Measurements from ENCODE around the gene UVRAG.

Gene UVRAG

DNA sequence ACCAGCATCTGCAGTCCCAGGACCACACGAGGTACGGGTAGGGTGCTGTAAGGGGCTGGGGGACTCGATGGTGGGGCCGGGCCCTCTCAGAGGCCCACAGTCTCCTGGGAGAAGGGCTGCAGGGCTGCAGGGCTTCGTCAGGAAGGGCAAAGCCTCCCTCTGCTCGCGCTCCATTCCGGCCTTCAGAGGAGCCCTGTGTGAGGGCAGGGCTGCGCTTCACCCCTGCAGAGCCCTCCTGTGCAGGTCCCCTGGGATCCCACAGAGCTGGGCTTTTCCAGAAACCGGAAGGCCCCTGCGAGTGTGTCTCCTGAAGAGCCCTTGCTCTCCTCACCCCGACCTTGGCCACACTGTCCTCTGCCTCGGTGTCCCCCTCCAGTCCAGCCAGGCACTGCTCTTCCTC is 364.1 kb downstream of the UVRAG start:
- DNase-seq: no peak

DNA sequence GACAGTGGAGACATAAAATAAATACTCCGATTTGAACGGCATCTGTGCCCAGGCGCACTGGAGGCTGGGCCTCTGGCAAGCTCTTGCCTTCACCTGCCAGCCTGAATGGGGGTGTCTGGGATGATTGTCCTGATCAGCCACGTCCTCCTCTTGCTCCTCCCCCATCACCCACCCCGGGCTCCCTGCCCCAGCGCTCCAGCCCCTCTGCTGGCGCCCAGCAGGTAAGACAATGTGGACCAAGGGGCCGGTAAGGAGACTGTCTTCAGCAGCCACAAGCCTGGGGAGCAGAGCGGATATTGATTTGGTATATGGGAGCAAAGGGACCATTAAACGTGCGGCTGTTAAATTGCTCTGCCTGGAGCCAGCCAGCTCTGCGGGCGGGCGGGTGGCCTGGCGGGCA is 366.4 kb downstream of the UVRAG start:
- DNase-seq: no peak

DNA sequence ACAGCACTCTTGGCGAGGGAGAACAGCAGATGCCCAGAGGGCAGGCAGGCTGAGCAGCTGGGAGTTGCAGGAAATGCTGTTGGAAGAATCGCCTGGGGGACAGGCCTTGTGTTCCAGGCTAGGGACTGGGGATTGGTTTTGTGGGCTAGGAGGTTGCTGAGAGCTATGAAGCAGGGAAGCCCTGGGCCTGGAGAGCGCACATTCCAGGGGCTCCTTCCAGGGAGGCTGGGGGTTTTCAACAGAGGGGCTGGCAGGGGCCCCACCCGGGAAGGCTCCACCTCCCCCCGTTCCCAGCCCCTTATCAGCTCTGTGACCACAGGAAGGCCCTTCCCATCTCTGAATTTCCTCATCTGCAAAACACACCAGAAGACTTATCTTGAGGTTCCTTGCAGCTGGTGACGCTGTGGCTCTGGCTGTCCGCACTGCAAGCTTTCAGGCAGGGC is 369.6 kb downstream of the UVRAG start:
- no peak for DNase-seq

DNA sequence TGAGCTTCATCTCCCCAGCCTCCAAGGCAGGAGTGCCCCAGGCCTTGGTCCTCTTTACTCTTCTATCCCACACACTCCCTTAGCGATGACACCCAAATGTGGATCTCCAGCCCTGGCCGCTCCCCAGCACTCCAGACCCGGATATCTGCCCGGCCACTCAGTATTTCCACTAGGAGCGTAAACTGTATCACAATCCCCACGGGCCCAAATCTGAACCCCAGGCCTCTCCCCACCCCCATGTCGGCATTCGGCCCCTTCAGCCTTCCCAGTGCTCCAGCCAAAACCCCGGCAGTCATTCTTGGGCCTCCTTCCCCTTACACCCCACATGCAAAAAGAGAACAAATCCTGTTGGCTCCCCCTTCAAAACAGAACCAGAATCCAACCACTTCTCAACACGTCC is 370.5 kb downstream of the UVRAG start:
- no peak for DNase-seq

DNA sequence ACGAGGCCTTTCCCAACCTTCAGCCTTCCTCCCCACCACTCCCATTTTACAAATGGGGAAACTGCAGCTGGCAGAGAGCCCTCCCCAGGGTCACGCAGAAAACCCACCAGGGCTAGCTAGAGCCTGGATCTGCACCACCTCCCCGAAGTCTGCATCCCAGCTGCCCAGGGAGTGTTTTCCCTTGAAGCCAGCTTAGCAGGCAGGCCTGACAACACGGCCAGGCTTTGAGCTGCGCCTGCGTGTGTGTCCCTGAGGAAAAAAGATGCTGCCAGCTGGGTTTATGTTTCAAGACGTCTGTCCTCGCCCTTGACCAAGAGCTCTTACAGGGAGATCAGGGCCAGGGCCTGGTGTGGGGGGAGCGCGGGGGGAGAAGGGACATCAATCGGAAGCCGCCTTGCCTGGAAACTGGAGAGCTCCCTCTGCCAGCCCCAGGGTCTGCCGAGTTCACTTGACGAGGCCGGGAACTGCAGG is 371.0 kb downstream of the UVRAG start:
- DNase-seq: no peak

DNA sequence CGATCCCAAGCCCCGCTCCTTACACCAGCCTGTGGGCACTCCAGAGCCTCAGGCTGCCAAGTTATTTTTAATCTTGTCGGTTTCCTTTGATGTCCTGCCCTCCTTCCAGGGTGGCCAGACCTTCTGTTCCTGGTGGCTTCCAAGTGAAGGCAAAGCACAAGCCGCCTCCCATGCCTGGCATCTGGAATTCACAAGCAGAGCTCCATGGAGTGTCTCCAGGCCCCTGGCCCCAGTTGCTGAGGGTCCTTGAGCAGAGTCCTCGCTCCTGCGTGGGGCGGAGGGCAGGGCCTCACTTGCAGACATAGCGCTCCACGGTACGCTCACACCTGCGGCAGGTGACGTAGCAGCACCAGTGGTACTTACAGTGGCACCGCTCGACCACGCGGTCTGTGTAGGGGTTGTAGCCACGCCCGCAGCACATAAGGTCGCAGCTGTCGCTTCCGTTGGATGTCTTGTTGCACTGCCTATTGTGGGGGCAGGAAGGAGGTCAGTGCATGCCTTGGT is 371.8 kb downstream of the UVRAG start:
- peak in 1 of 2 experiments; percentile 16 for DNase-seq

DNA sequence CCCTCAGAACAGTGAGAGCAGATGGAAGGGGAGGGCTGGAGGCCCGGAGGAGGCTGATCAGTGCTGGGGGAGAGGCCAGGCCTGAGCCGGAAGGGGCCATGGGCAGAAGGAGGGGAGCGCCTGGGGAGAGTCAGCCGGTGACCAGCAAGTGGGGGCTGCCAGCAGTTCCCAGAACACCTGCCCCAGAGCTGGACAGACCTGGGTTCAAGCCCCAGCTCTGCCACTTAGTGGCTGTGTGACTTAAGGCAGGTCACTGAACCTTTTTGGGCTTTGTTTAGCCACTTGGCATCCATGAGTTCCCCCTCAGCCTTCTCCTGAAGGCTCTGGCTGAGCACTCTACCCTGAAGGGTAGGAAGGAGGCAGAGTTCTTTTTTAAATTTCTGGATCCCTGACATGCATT is 373.9 kb downstream of the UVRAG start:
- DNase-seq: no peak

DNA sequence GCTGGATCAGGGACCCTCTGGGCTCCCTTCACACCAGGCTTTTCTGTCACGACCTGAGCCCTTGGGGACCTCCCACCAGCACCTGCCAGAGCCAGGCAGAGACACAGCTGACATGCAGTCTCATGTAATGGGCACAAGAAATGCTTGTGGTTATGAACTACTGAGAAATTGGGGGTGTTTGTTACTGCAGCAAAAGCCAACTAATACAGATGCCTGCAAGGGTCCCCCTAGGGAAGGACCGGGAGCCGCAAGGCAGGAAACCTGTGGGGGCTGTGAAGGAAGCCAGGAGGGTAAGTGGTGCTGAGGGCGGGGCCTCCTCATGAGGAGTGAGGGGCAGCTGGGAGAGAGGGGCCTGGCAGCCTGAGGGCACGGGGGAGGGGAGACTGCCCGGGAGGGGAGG is 374.7 kb downstream of the UVRAG start:
- DNase-seq: no peak

DNA sequence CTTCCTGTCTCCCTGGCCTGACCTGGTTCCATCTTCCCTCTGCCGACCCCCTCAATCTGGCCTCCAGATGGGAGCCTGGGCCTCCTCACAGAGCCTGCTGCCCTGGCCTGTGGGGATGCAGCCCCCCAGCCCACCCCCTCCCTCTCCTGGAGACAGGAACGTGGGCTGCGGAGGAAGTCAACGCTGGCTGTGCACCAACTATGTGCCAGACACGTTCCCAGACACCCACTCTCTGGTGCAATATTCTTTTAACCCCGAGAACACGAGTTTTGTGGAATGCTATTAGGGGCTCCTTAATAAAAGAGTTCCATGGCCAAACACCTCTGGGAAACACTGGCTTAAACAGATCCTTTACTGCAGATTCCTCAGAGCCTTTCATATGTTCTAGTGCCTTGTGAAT is 375.4 kb downstream of the UVRAG start:
- DNase-seq: no peak

All from cerebellar nuclear complex (tissue), 1 donor.